Bone marrow (tissue), 2 donors: ENCODE measurements around the gene LY9.

ENCODE experiments used
- DNase-seq, 2 donors: peaks; one replicate each; lab custom pipeline; 2025; lab: John Stamatoyannopoulos, UW

LY9 gene

DNA sequence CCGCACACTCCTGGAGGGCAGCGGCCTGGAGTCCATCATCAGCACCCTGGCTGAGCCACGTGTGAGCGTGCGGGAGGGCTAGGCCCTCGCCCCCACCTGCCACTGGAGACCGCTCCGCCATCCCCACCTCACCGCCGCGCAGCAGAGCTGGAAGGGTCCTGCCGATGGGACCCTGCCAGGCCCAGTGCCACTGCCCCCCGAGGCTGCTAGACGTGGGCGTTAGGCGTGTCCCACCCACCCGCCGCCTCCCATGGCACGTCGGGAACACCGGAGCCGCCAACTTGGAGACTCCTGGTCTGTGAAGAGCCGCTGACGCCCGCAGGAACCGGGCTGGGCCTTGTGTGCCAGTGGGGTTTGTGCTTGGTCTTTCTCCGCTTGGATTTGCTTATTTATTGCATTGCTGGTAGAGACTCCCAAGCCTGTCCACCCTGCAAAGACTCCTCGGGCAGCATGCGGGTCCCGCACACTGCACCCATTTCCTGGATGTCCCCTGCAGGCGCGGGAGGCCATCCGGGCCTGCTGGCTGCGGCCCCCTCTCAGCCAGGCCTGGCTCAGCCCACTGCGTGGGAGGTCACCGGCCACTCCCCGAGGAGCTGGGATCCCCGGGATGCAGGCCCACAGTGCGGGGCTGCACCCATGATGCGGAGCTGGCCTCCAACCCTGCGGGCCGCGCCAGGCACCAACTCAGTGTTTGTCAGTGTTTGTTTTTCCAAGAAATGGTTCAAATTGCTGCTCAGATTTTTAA, 6.0 kb downstream of the LY9 start:
- DNase-seq = no peak

GRCh38 chr1:160806109-160806665, 10.2 kb downstream of the LY9 start:
- DNase-seq = no peak

DNA sequence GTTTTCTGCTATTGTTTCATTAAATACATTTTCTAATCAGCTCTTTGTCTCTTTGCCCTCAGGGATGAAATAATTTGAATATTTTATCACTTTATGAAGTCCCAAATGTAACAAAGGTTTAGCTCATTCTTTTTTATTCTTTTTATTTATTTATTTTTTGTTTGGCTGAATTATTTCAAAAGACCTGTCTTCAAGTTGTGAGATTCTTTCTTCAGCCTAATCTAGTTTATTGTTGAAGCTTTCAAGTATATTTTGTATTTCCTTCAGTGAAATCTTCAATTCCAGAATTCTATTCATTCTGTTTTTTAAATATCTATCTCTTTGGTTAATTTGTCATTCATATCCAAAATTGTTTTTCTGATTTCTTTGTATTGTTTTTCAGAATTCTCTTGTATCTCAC, 10.8 kb downstream of the LY9 start:
- DNase-seq = no peak

GRCh38 chr1:160807247-160807646, 11.3 kb downstream of the LY9 start:
- no peak for DNase-seq

GRCh38 chr1:160807738-160808137, 11.8 kb downstream of the LY9 start:
- DNase-seq = no peak

- no peak for DNase-seq
Measured at GRCh38 chr1:160808289-160808688, 12.3 kb downstream of the LY9 start.

GRCh38 chr1:160810486-160810885, 14.5 kb downstream of the LY9 start:
- DNase-seq = no peak

GRCh38 chr1:160811147-160811546, 15.2 kb downstream of the LY9 start:
- no peak for DNase-seq

GRCh38 chr1:160813215-160813614, 17.2 kb downstream of the LY9 start:
- no peak for DNase-seq

GRCh38 chr1:160814316-160814715, 18.3 kb downstream of the LY9 start:
- DNase-seq = no peak

- DNase-seq = no peak
Measured at GRCh38 chr1:160814856-160815255, 18.9 kb downstream of the LY9 start.

GRCh38 chr1:160818207-160818937, 22.4 kb downstream of the LY9 start:
- no peak for DNase-seq

DNA sequence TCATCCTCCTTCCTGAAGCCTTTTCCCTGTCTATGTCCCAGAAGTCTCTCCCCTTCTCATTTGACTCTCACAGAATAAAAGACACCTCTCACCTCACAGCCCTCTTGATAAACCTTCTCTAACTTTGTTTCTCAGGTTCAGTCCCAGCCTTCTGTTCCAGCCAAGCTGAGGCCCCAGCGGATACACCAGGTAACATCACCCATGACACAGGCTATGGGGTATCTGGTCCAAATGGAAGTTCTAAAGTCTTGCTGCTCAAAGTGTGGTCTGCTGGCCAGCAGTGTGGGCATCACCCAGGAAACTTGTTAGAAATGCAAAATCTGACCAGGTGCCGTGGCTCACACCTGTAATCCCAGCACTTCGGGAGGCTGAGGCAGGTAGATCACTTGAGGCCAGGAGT, 23.2 kb downstream of the LY9 start:
- no peak for DNase-seq

GRCh38 chr1:160821627-160822026, 25.7 kb downstream of the LY9 start:
- DNase-seq = no peak

DNA sequence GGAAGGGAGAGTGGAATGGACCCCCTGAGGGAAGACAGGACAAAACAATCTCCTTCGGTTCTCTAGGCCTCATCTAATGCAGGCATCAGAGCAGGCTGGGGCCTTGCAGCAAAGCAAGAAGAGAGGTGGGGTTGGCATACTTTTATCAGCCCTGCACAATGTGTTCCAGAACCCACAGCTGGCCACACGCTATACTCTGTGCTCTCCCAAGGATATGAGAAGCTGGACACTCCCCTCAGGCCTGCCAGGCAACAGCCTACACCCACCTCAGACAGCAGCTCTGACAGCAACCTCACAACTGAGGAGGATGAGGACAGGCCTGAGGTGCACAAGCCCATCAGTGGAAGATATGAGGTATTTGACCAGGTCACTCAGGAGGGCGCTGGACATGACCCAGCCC, 27.3 kb downstream of the LY9 start:
- no peak for DNase-seq

DNA sequence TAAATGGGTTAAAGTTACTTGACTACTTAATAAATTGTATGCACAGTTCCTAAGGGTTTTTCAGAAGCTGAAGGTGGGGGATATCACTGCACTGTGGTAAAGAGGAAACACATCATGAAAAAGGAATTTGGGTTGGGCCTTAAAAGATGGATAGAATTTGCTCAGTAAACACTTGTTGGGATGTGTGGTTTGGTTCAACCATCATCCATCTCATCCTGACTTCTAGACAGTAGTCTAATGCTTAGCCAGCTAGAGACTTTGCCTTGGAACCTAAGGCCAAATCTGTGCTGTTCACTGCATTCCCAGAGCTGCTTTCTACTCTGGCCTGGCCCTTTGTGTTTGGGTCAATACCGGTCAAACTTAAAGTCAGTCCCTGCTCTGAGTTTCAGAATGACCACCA, 30.6 kb downstream of the LY9 start:
- DNase-seq = no peak

GRCh38 chr1:160827418-160827817, 31.4 kb downstream of the LY9 start:
- DNase-seq = peak in 1 of 2 donors; percentile 10

DNA sequence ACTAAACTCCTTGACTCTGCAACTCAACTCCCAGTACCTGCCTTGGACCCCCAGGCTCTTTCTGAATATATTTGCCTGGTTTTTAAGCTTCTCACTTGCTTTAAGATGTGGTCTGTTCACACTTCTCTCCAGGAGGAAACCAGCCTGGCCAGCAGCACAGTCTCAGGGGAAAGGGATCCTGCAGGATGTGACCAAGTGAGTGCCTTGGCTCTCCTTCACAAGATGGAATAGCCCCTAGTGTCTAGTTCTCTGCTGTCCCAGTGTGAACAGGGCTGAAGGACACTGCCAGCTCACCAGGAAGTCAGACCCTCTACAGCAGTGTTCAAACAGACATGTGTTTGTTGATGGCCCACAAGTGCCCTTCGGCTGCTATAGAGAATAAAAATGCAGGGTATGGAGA, 33.8 kb downstream of the LY9 start:
- no peak for DNase-seq

- DNase-seq = no peak
Measured at GRCh38 chr1:160830321-160831153, 34.6 kb downstream of the LY9 start.

DNA sequence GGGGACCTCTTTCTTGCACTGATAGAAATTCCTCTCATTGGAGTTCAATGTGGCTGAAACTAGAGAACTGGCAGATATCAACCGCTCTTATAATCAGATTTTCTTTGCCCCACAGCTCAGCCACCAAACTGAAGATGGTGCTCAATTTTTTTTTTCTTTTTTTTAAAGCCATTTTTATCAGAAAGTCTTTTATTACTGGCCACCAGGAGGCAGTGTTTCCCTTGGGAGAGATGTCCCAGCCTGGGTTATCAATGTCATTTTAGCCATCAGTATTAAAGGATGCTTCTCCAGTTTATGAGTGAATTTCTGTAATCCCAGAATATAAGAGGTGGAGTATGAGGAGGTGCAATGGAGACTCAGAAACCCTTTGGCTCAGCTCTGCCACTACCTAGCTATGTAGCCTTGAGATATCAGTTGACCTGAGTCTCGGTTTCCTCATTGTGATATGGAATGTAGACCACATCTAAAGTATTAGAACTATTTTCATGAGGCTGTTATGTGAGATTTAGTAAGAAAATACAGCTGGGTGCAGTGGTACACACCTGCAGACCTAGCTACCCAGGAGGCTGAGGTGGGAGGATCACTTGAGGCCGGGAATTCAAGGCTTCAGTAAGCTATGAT, 39.1 kb downstream of the LY9 start:
- peak in 1 of 2 donors; percentile 38 for DNase-seq

GRCh38 chr1:160835751-160836150, 39.8 kb downstream of the LY9 start:
- DNase-seq = no peak

DNA sequence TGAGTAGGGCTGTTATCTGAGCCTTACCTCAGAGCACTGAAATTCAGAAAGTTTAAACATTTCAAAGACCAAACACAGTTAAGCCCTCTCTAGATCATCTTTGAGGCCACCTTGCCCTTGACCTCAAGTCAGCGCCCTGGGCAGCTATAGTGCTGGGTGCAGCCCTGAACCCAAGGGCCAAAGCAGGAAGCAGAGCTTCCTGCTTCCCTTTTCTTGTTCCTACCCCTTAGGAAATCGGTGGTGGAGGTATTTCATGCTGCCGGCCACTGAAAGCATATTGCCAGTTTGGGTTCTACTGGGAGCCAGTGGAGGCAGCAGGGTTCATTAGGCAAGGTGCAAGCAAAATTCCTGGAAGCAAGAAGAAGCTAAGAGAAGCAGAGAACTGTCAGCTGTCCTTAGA, 40.6 kb downstream of the LY9 start:
- DNase-seq = no peak
